Stimulated activated CD4-positive, alpha-beta T cell treated with anti-CD3 and anti-CD28 coated beads, Interleukin-2, amount 100 ng/mL, for 24 hours (primary cell): ENCODE results near the gene VSX2.
A peak's percentile ranks its signal among the peaks of the same experiment; 100 is the strongest.

Source experiments
- DNase-seq, 2 donors: peaks; one replicate each; pipeline ENCODE4 v3.0.0-alpha.2; 2020

Gene VSX2

DNA sequence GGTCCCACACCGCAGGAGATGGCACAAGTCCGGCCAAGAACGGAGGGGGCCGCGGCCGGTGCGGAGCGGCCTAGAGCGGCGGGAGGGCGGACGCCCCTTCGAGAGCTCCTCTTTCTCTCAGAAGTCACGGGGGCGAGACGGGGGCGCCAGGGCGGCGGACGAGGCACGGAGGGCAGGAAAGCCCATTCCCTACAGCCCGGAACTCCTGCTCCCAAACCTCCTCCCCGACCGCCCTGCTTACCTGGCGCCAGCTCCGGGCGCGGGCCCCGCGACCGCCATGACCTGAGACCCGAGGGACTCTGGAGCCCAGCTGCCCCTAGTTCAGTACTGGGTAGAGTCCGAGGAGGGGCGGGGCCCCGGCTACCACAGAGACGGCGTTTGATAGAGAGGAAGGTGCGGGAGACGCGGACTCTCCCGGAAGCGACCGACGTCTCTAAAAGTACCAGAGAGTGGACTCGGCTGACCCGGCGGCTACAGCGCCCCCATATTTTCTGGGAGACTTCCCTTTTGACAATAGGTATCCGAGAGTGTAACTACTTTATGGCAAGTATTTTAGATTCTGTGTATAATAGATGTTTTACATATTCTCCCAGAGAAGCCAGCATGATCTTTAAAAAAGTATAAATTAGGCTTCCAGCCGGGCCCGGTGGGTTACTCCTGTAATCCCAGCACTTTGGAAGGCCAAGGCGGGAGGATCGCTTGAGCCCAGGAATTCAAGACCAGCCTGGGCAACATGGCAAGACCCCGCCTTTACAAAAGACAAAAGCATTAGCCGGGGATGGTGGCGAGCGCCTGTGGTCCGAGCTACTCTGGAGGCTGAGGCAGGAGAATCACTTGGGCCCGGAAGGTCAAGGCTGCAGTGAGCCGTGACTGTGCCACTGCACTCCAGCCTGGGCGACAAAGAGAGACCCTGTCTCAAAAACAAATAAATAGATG is 63.7 kb downstream of the VSX2 start, which contains the start of gene ABCD4:
TSS of gene ABCD4 (minus strand) at position 301 of the 936 bp plus-strand sequence. CDS start at position 279, 22 bp downstream.
- peak; percentile 89 to 91 for DNase-seq

DNA sequence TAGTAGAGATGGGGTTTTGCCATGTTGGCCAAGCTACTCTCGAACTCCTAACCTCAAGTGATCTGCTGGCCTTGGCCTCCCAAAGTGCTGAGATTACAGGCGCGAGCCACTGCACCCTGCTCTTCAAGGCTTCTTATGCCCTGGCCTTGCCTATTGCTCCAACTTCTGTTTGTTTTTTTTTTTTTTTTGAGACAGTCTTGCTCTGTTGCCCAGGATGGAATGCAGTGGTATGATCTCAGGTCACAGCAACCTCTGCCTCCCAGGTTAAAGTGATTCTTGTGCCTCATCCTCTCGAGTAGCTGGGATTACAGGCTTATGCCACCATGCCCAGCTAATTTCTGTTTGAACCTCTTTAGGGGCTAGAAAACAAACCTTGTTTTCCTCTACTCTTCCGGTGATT is 69.4 kb downstream of the VSX2 start:
- no peak for DNase-seq

DNA sequence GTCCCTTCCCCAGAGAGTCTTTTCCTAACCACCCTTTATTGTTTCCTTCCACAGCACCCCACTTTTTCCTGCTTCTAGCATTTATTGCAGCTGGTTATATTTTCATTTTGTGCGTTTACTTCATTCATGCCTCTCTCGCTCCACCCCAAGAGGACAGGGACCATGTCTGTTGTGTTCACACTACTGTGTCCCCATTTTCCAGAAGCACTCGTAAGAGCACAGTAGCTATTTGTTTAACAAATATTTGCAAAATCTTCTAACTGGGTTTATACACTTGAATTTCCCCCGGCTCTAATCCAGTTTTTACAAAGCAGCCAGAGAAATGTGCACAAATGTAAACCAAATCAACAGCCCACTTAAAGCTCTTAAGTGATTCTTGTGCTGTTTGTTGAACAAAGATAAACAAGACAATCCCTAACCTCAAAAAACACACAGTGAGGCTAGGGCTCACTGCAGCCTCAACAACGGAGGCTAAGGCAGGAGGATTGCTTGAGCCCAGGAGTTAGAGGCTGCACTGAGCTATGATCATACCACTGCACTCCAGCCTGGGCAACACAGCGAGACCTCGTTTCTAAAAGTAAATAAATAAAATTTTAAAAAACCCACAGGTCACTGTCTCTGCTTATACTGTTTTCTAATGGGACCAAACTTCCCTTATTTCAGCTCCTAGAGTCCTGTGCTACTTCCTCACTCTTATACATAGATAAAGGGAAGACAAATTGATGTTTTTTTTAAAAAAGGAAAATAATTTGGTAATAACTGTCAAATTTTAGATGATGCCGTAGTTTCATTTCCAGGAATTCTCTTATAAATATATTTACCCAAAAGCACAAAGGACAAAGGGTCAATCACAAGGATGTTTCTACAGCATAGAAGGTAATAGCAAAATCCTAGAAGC is 70.1 kb downstream of the VSX2 start:
- DNase-seq = no peak

DNA sequence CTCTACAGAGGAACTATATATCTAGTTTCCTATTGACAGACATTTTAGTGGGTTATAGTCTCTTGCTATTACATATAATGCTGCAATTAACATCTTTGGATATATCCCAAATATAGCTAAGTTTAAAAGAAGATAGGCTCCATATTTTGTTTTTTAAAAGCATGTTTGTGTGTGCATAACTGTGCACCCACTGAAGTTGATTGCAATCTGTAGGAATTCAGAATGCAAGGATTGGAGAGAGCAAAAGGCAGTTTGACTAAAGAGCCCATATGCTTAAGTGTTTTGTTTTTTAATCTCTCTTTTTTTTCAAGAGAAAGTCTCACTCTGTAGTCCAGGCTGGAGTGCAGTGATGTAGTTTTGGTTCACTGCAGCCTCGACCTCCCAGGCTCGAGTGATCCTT is 72.9 kb downstream of the VSX2 start:
- DNase-seq = no peak
